ENCODE data around the gene RUFY3.
"Not testable (repeated sequence)": the region's sequence is repeated elsewhere in the genome, so short reads cannot be mapped to it uniquely, and the experiment has no call there.

GRCh38 chr4:70769396-70769795 lies 47.6 kb downstream of the RUFY3 start:
- not testable (repeated sequence) for TF ChIP-seq CTCF, POLR2A (IDR thresholded peaks at IDR 0.05)

All from testis (tissue), 2 donors.